ENCODE data around the gene RAB26.

Gene RAB26

DNA sequence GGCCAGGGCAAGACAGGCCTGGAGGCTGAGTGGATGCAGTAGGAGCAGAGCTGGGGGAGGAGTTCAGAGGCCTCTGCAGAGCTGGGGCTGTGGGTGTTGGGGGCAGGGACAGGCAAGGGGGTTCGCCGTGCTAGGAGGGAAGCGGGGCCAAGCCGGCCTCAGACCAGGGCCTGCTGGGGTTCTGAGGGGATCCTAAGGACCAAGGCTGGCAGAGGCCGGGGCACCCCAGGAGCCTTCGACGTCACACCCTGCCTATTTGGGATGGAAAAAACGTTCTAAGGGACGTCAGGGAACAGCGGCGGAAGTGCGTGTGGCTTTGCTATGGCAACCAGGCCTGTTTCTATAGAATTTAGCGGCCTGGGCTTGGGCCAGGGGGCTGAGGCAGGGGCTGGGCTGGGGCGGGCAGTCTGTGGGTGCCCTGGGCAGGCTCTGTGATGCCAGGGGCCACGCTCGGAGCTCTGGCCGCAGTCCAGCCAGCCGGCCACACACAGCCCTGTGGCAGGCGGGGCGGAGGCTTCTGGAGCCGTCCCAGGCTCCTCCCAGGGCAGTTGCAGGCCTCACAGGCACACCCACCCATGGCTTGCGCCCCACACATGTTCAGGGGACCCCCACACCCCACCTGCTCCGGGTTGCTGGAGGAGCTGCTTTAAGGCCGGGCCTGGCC, 10.9 kb downstream of the RAB26 start:
- no peak for DNase-seq (ENCODE audit: low spot score)

- DNase-seq (ENCODE audit: low spot score), result no peak
These were observed 12.6 kb downstream of the RAB26 start for GRCh38 chr16:2160915-2161551.

GRCh38 chr16:2161911-2162310, 13.5 kb downstream of the RAB26 start:
- DNase-seq (ENCODE audit: low spot score), result no peak

- DNase-seq (ENCODE audit: low spot score), result no peak
These were observed 14.3 kb downstream of the RAB26 start for GRCh38 chr16:2162676-2163118.

DNA sequence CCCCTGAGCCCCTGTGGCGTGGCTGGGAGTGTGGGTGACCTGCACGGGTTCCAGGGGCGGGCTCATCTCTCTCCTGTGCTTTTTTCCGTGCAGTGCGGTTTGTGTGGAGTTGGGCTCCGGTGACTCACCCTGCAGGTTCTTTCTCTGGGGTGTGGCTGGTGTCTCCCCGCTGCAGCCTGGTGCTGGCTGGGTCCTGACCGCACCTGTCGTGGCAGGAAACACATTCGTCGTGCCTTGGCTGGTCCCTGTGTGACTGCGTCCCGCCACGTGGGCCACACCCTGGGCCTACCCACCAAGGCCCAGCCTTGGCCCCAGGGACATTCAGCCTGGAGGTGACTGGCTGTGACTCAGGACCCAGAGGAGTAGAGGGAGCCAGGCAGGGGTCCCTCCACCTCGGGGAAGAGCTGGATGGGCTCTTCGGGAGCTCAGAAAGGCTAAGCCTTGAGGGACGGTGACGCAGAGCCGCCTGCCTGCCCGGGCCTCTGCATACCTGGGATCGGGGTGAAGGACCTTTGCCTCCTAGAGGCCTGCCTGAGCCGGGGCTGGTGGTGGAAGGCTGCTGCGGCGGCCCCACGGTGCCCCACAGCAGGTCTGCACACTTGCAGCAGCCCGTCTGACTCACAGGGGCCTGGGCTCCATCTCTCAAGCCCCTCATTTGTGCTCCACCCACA, 14.9 kb downstream of the RAB26 start:
- no peak for DNase-seq (ENCODE audit: low spot score)

- DNase-seq (ENCODE audit: low spot score), result no peak
These were observed 17.4 kb downstream of the RAB26 start for GRCh38 chr16:2165861-2166260.

- no peak for DNase-seq (ENCODE audit: low spot score)
These were observed 18.0 kb downstream of the RAB26 start for GRCh38 chr16:2166263-2167067.

DNA sequence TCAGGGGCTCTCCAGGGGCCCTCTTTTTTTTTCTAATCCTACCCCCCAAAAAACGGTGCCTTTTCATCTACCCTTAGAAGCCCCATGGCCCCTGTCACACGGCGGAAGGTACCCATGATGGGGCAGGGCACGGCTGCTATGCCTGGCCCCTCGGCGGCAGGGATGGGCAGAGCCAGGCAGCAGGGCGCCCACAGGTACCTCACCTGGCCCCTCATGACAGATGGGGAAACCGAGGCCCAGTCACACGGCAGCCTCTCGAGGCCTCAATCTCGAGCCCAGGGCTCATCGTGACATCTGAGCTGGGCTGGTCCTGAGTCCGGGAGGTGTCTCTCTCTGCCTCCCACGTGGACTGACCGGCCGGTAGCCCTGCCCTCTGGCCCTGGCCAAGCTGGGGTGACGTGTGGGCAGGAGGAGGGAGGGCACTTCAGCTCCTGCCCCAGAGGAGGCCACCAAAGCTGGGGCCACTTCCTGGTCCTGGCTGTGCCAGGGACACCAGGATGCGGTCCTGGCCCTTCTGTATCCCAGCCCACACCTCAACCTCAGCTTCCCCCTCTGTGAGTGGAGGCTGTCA, 18.7 kb downstream of the RAB26 start:
- no peak for DNase-seq (ENCODE audit: low spot score)

DNA sequence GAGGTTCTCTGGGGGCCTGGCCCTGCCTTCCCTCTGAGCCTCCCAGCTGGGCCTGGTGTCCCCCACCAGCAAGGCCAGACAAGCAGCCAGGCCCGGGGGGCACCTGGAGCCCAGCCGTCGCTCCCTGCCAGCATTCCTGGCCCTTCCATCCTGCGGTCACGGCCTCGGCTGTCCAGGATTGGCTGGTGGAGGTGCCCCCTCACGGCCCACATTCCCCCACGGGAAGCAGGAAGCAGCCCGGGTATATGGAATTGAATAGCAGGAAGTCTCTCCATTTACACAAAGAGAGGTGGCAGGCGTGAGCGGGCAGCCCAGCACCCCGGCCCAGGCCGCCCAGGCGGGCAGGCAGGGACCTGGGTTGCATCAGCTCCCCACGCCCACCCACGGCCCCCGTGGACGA, 21.7 kb downstream of the RAB26 start:
- no peak for DNase-seq (ENCODE audit: low spot score)

DNA sequence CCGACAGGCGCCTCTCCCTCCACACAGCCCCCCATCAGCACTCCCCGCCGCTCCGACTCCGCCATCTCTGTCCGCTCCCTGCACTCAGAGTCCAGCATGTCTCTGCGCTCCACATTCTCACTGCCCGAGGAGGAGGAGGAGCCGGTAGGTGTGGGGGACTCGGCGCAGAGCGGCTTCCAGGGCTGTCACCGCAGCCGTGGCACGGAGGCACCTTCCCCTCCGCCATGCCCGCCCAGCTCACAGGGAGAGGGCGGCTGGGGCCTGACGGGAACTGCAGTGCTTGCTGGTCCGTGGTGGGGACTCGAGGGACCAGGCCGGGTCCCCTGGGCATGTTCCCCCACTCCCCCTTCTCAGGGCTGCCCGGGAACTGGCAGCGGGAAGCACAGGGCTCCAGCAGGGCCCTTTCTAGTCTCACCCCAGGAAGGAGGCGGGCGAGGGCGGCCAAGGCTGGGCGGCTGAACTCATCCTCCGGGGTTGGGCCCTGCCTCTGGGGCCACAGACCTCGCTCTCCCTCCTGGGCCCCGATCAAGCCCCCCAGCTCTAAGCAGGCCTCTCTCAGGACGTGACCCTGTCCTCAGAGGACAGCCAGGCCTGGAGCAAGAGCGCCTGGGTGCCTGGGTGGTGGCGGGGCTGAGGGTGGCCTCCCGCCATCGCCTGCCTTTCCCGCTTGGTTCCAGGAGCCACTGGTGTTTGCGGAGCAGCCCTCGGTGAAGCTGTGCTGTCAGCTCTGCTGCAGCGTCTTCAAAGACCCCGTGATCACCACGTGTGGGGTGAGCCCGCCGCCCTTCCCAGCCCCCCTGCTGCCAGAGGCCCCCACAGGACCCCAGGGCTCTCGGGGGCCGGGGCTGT, 22.4 kb downstream of the RAB26 start:
- DNase-seq (ENCODE audit: low spot score), result no peak

DNA sequence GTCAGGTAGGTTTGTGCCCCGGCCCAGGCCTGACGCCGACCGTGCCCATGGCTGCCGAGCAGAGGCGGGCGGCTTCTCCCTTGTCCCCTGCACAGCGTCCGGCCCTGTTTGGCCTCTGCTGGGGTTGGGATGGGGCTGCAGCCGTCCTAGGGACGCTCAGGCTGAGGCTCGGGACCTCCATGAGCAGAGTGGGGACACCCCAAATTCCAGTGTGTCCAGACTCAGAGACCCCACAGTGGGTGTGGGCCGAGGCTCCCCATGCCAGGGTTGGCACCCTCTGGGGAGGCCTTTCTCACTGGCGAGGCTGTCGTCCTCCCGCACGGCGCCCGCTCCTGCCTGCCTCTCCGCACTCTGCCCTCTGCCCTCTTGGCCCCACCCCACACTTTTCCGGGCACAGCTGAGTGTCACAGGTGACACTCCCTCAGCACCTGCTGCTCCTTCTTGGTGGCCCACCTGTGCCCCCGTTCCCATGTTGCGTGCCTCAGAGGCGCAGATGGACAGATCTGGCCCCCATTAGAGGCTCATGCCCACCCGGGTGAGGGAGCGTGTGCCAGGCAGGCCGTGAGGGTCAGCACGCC, 23.3 kb downstream of the RAB26 start:
- DNase-seq (ENCODE audit: low spot score), result no peak

- DNase-seq (ENCODE audit: low spot score), result no peak
These were observed 24.4 kb downstream of the RAB26 start for GRCh38 chr16:2172688-2173335.

- no peak for DNase-seq (ENCODE audit: low spot score)
These were observed 24.9 kb downstream of the RAB26 start for GRCh38 chr16:2173366-2173765.

DNA sequence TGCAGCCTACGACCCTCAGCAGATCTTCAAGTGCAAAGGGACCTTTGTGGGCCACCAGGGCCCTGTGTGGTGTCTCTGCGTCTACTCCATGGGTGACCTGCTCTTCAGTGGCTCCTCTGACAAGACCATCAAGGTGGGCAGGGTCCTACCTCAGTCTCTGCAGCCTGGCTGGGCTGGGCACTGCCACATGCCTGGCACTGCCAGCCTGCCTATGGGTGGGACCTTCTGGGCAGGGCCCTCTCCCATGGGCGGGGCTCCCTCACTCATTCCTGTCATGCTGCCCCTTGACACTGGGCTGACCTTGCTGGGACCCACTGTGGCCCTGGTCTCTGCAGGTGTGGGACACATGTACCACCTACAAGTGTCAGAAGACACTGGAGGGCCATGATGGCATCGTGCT, 25.5 kb downstream of the RAB26 start:
- DNase-seq (ENCODE audit: low spot score), result no peak

GRCh38 chr16:2174396-2175131, 26.1 kb downstream of the RAB26 start:
- no peak for DNase-seq (ENCODE audit: low spot score)

- no peak for DNase-seq (ENCODE audit: low spot score)
These were observed 27.0 kb downstream of the RAB26 start for GRCh38 chr16:2175454-2175853.

DNA sequence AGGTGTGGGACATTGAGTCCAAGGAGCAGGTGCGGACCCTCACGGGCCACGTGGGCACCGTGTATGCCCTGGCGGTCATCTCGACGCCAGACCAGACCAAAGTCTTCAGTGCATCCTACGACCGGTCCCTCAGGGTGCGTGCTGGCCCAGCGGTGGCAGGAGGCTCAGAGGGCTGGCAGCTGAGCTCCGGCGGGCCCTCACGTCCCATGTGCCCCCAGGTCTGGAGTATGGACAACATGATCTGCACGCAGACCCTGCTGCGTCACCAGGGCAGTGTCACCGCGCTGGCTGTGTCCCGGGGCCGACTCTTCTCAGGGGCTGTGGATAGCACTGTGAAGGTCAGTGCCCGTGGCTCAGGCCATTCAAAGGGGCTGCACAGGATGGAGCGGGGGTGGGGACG, 27.6 kb downstream of the RAB26 start:
- DNase-seq (ENCODE audit: low spot score), result no peak

GRCh38 chr16:2177101-2177500, 28.7 kb downstream of the RAB26 start:
- no peak for DNase-seq (ENCODE audit: low spot score)

DNA sequence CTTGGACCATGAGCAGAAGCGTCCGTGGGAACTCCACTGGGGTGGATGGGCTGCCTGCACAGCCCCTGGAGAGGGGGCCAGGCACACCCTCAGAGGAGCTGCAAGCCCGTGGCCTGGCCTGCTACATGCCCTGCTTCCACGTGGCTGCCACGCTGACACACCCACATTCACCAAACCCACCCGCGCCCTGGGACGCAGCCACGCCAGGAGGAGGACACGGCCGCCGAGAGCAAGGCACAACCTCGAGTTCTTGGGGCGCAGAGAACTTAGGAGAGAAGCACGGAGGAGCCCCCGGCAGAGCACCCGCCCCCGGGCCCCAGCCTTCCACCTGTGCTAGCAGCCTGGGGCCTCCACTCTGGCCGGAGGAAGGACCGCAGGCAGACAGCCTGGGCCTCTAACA, 29.1 kb downstream of the RAB26 start:
- no peak for DNase-seq (ENCODE audit: low spot score)

Measured in hematopoietic multipotent progenitor cell treated with erythropoietin and hydrocortisone succinate and interleukin-3 and kit ligand, for 17 days (in vitro differentiated cells).